DMS 273 treated with DMSO at 0.1 percent for 48 hours (cell line): ENCODE data around the gene ASB4.
A peak's percentile ranks its signal among the peaks of the same experiment; 100 is the strongest.
"Not testable (repeated sequence)": the region's sequence is repeated elsewhere in the genome, so short reads cannot be mapped to it uniquely, and the experiment has no call there.

Experiments used
- DNase-seq: peaks from one replicate; lab custom pipeline; 2025; lab: John Stamatoyannopoulos, UW

The ASB4 gene

DNA sequence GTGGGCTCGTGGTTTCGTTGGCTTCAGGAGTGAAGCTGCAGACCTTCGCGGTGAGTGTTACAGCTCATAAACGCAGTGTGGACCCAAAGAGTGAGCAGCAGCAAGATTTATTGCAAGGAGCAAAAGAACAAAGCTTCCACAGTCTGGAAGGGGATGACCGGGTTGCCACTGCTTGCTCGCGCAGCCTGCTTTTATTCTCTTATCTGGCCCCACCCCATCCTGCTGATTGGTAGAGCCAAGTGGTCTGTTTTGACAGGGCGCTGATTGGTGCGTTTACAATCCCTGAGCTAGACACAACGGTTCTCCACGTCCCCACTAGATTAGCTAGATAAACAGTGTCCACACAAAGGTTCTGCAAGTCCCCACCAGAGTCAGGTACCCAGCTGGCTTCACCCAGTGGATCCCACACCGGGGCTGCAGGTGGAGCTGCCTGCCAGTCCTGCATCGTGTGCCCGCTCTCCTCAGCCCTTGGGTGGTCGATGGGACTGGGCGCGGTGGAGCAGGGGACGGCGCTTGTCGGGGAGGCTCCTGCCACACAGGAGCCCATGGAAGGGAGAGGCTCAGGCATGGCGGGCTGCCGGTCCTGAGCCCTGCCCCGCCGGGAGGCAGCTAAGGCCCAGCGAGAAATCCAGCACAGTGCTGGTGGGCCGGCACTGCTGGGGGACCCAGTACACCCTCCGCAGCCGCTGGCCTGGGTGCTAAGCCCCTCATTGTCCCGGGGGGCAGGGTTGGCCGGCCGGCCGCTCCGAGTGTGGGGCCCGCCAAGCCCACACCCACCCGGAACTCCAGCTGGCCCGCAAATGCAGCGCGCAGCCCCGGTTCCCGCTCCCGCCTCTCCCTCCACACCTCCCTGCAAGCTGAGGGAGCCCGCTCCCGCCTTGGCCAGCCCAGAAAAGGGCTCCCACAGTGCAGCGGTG, 66.5 kb downstream of the ASB4 start:
- not testable (repeated sequence) for DNase-seq

DNA sequence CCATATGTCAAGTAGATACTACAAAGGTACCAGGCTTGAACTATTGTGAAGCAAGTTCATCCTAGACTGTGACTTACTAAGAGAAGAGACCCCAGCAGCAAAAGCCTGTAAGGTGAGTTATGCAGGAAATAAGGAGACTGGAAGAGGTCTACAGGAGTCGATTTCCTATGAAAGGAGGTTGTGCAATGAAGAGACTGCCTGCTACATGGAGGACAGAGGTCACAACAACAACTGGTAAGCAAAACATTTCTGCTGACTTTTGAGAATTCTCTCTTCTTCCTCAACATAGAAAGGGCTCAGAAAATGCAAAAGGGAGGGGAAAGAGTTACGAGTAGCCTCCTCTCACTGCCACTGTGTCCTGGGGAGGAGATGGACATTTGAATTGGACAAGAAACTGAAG, 68.2 kb downstream of the ASB4 start:
- no peak for DNase-seq

DNA sequence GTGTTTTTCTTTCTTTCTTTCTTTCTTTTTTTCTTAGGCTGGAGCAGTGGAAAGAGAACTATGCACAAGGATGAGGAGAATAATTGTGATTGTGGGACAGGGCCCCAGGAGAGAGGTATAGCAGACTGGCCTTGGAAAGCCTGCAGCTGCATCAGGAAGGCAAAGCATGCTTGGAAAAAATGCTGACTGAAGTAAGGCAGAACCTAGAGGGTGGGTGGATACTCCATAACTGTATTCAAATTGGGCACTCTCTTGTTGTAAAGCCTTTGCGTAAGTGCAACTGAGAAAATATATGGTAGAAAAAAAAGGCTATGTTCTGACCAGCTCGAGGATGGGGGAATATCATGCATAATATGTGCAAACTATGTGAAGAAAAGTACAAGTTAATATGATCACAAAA, 71.0 kb downstream of the ASB4 start:
- no peak for DNase-seq

GRCh38 chr7:95558864-95559263, 73.1 kb downstream of the ASB4 start:
- no peak for DNase-seq

- no peak for DNase-seq
Observed at GRCh38 chr7:95560674-95561073, 74.9 kb downstream of the ASB4 start.

- DNase-seq = no peak
Observed at GRCh38 chr7:95569720-95570119, 84.0 kb downstream of the ASB4 start.

DNA sequence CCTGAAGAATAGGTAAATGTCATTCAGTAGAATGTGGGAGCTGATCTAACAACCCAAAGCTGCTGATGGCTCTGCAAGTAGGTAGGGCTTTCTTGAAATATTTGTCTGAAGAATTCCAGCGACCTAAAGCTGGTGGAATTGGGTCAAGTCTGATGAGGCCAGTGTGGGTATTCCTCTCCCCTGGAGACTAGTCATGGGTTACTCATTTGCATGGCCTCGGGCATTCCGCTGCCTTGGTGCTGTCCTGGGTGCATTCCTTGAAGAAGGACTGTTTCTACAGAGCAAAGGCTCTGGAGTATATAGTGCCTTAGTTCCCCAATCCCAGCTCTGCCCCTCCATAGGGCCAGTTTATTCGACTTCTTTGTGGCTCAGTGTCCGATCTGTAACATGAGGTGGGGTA, 91.4 kb downstream of the ASB4 start:
- no peak for DNase-seq

- DNase-seq = peak; percentile 78
Observed at GRCh38 chr7:95578299-95578855, 92.6 kb downstream of the ASB4 start.

GRCh38 chr7:95579318-95579717, 93.6 kb downstream of the ASB4 start:
- no peak for DNase-seq

GRCh38 chr7:95581467-95581866, 95.7 kb downstream of the ASB4 start:
- no peak for DNase-seq

- no peak for DNase-seq
Observed at GRCh38 chr7:95582578-95583293, 97.0 kb downstream of the ASB4 start.

DNA sequence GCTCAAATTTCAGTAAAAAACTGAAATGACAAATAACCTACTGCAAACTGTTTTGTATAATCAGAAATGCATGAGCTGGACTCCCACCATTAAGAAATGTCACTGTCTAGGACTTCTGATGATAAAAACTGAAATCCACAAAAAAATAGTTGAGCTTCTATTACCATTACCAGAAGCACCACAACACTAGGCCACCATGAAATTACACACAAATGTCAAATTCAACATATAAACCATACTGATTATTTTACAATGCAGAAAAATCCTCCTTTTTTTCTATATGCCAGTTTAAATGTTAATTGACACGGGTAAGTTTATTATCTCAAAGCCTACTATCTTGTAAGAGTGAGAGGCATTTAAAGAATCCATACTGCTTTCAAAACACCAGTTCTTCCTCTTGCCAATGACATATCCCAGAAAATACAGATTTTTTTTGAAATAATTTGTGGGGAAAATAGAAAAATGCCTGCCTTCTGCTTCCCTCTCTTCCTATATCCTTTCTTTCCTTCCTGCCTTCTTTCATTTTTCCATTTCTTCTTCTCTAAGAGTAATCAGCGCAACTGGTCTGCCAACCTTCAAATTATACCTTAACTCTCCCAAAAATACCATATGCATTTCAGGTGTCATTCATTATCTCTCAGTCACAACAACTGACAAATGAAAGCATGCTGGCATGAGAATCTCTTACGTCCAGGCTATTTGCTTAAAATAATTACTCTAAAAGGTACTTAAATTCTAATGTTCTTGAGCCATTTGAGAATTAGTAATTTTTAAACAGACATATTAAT, 98.3 kb downstream of the ASB4 start:
- DNase-seq = no peak

- DNase-seq = no peak
Observed at GRCh38 chr7:95584769-95585425, 99.2 kb downstream of the ASB4 start.

DNA sequence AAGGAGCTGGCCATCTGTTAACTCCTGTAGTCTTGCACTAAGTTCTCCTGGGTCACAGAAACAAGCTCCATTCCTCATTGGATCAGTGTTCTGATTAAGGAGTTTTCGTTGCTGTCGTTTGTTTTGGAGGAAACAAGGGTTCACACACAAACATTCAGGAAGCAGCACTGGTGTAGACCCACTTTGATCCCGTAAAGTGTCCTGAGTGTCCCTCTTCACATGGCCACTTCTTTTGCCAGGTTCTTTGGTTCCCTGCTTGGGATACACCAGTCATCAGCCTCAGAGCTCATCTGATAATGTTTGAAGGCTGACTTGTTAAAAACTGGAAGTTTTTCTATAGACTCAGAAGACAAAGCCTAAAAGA, 99.7 kb downstream of the ASB4 start:
- DNase-seq = no peak

- DNase-seq = no peak
Observed at GRCh38 chr7:95586951-95587301, 101.2 kb downstream of the ASB4 start.

- no peak for DNase-seq
Observed at GRCh38 chr7:95589031-95589430, 103.3 kb downstream of the ASB4 start.

GRCh38 chr7:95589766-95590165, 104.0 kb downstream of the ASB4 start:
- DNase-seq = no peak
